Thyroid gland (tissue), 4 donors: ENCODE data around the gene ZNF70. TPM values are rescaled to one million over a fixed set of nuclear protein-coding genes. Genes with fewer than 3 reads are reported as not detected.

Source experiments
- DNase-seq, 2 donors: peaks; one replicate each; pipeline ENCODE4 v3.0.0-alpha.2; 2019
- H3K27ac ChIP-seq, 3 donors: fragments of 200-600 bp; sonication (generic); 1 replicate in 2 of 3; 2 replicates in 1 of 3; pipeline ENCODE4 v1.5.1; 2016 to 2019; ENCODE audit warnings: mild to moderate bottlenecking in 1 of 3, moderate library complexity in 1 of 3
- H3K27me3 ChIP-seq: fragments of 200-600 bp; sonication (generic); one replicate; pipeline ENCODE4 v1.5.1; 2019
- H3K36me3 ChIP-seq, 2 donors: fragments of 200-600 bp; sonication (generic); one replicate each; pipeline ENCODE4 v1.5.1; 2016 to 2019
- H3K4me1 ChIP-seq, 2 donors: fragments of 200-600 bp; sonication (generic); one replicate each; pipeline ENCODE4 v1.5.1; 2017 to 2019
- H3K4me3 ChIP-seq, 3 donors: fragments of 200-600 bp; sonication (generic); replicated peaks in 1 of 3; 1 replicate in 2 of 3; 2 replicates in 1 of 3; pipeline ENCODE4 v1.5.1; 2016; ENCODE audit warnings: mild to moderate bottlenecking in 1 of 3
- H3K9me3 ChIP-seq: fragments of 200-600 bp; sonication (generic); one replicate; pipeline ENCODE4 v1.5.1; 2017
- CTCF ChIP-seq, 6 experiments: fragments of 200-600 bp in 3 of 6; fragments of 450-650 bp in 3 of 6; sonication (generic) in 3 of 6; IDR thresholded peaks; one replicate each; pipeline ENCODE4 v1.5.1; 2016 to 2019; ENCODE audit warnings: antibody characterized with exemption in 6 of 6, mild to moderate bottlenecking in 2 of 6, inconsistent platforms in 1 of 6, moderate library complexity in 1 of 6
- POLR2A ChIP-seq, 2 donors: fragments of 450-650 bp; IDR thresholded peaks; one replicate each; pipeline ENCODE4 v1.6.1; 2017; ENCODE audit warnings: antibody characterized with exemption in 2 of 2, mild to moderate bottlenecking in 2 of 2, moderate library complexity in 1 of 2
- WGBS, 2 donors: methylation state at CpG; one replicate each; pipeline ENCODE4 v1.1.5; 2017; 5-methylcytosine and 5-hydroxymethylcytosine counted together
- intact Hi-C: fragments of 100-400 bp; cut with DNase I; formaldehyde crosslinking; loops from one replicate; pipeline ENCODE4 v1.15.1; 2023
- total RNA-seq, 4 donors: library from RNA; depleted of rRNA; stranded (reverse); fragments of >200 nt; gene quantifications; one replicate each; pipeline ENCODE4 v1.2.3, GENCODE V29; 2016

The ZNF70 gene
- total RNA-seq, 4 donors from 2014 or later: 5.0 to 10.7 (median 7.4) TPM

GRCh38 chr22:23704829-23705228, 46.1 kb downstream of the ZNF70 start:
- WGBS, 2 donors: 91 to 95% methylated on average over 3 of the region's 3 CpGs
- Histone ChIP-seq H3K36me3 (peaks cover 40 to 52% of the 10 kb centered on the region in 2 donors), H3K9me3 (no peaks in the 10 kb centered on the region), H3K27me3 (no peaks in the 10 kb centered on the region), H3K4me3 (no peak overlapping the region), H3K27ac (no peak overlapping the region), H3K4me1 (no peaks in the 10 kb centered on the region)
- no peak for DNase-seq
- intact Hi-C loops: no loop called here
- TF ChIP-seq POLR2A (IDR thresholded peaks at IDR 0.05) (no peak), CTCF (IDR thresholded peaks at IDR 0.05) (no peak)

DNA sequence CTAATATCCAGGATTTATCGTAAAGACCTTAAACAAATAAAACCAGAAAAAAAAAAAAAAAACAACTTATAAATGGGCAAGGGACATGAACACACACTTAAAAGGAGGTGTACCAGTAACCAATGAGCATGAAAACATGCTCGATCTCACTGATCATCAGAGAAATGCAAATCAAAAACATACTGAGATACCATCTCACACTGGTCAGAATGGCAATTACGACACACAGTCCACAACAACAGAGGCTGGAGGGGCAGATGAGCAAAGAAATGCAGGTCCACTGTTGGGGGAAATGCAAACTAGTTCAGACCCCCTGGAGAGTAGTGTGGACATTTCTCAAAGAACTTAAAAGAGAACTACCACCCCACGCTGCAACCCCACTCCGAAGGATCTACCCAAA, 46.9 kb downstream of the ZNF70 start:
- no peaks in the 10 kb centered on the region for H3K27me3 ChIP-seq
- intact Hi-C loops: no loop called here
- TF ChIP-seq POLR2A (IDR thresholded peaks at IDR 0.05): no peak
- no peak for TF ChIP-seq CTCF (IDR thresholded peaks at IDR 0.05)
- 92 to 94% methylated on average over 5 of the region's 5 CpGs for WGBS, 2 donors
- peaks cover 33 to 46% of the 10 kb centered on the region in 2 donors for H3K36me3 ChIP-seq
- H3K27ac ChIP-seq: no peak overlapping the region
- no peaks in the 10 kb centered on the region for H3K4me1 ChIP-seq
- H3K9me3 ChIP-seq: no peaks in the 10 kb centered on the region
- no peak overlapping the region for H3K4me3 ChIP-seq
- DNase-seq: no peak

DNA sequence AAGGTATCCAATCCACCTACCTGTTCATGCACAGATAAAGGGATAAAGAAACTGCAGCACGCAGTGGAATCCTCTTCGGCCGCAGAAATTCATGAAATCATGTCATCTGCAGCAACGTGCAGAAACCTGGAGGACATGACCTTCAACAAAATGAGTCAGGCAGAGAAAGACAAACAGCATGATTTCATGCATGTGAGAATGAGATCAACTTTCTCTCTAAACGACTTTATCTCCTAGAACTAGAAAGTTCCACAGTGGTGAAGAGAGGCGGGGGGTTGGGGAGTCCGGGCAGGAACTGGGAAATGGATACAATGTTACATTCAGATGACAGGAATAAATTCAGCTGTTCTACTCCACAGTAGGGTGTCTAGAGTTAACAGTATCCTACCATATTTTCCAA, 50.2 kb downstream of the ZNF70 start:
- no peak overlapping the region for H3K4me3 ChIP-seq
- DNase-seq: no peak
- peaks cover 9 to 20% of the 10 kb centered on the region in 2 donors for H3K36me3 ChIP-seq
- H3K27me3 ChIP-seq: no peaks in the 10 kb centered on the region
- TF ChIP-seq CTCF (IDR thresholded peaks at IDR 0.05): no peak
- no peak for TF ChIP-seq POLR2A (IDR thresholded peaks at IDR 0.05)
- H3K4me1 ChIP-seq: no peaks in the 10 kb centered on the region
- intact Hi-C loops: no loop called here
- 86 to 93% methylated on average over 7 of the region's 7 CpGs for WGBS, 2 donors
- no peaks in the 10 kb centered on the region for H3K9me3 ChIP-seq
- H3K27ac ChIP-seq: no peak overlapping the region

DNA sequence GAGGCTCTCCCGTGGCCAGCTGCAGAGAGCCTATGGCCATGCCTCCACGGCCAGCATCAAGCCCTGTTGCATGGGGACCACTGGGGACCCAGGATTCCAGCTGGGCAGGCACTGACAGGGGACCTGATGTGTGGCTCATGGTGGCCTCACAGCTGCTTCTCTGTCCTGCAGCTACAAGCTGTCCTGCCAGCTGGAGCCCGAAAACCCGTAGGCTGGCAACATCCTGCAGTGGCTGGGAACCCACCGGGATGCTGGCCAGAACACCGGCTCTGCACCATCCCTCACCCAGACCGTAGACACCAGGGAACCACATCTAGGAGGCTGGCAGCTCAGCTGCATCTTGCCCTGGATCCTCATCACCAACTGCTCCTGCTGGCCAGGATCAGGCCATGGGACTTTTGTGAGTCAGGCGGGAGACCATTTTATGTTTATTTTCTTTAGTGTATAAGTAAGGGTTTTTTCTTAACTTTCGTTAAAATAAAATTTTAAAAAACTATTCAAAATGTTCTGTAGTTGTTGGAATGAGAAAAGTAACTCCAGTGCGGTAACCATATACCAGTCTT, 52.2 kb downstream of the ZNF70 start:
- no peak overlapping the region for H3K27ac ChIP-seq
- no peaks in the 10 kb centered on the region for H3K27me3 ChIP-seq
- H3K9me3 ChIP-seq: no peaks in the 10 kb centered on the region
- H3K4me3 ChIP-seq: no peak overlapping the region
- 96 to 98% methylated on average over 6 to 7 of the region's 10 CpGs for whole genome bisulfite sequencing, 2 donors
- no peak for TF ChIP-seq POLR2A (IDR thresholded peaks at IDR 0.05)
- TF ChIP-seq CTCF (IDR thresholded peaks at IDR 0.05): no peak
- no peak for DNase-seq
- intact Hi-C loops: no loop called here
- H3K4me1 ChIP-seq: no peaks in the 10 kb centered on the region
- H3K36me3 ChIP-seq: peaks cover 10 to 26% of the 10 kb centered on the region in 2 donors

GRCh38 chr22:23698094-23698493, 52.8 kb downstream of the ZNF70 start:
- intact Hi-C loops: no loop called here
- no peaks in the 10 kb centered on the region for H3K4me1 ChIP-seq
- no peak overlapping the region for H3K4me3 ChIP-seq
- H3K27me3 ChIP-seq: no peaks in the 10 kb centered on the region
- H3K27ac ChIP-seq: no peak overlapping the region
- TF ChIP-seq CTCF (IDR thresholded peaks at IDR 0.05): no peak
- peaks cover 13 to 26% of the 10 kb centered on the region in 2 donors for H3K36me3 ChIP-seq
- no peaks in the 10 kb centered on the region for H3K9me3 ChIP-seq
- 80 to 89% methylated on average over 4 of the region's 4 CpGs for WGBS, 2 donors
- DNase-seq: no peak
